DND-41 (cell line): ENCODE measurements around the gene SEC61B.

Experiments used
- ATAC-seq: fragments of 200-7000 bp; cut with Tn5 transposase; 3 replicates; pipeline ENCODE4 v1.9.1; 2021; ENCODE audit warnings: low read depth; ENCODE audit not compliant: insufficient read depth
- DNase-seq: peaks from one replicate; pipeline ENCODE4 v3.0.0-alpha.2; 2020
- H2AFZ ChIP-seq: 2 replicates; pipeline ENCODE4 v1.6.0; 2012; ENCODE audit warnings: low read depth, low read length
- H3K27ac ChIP-seq: 2 replicates; pipeline ENCODE4 v1.5.1; 2012; ENCODE audit warnings: low read length, inconsistent platforms
- H3K27me3 ChIP-seq: fragments of 200-600 bp; sonication (generic); 2 replicates; pipeline ENCODE4 v1.6.0; 2012; ENCODE audit warnings: low read length, mild to moderate bottlenecking, inconsistent platforms; ENCODE audit not compliant: insufficient read depth, poor library complexity
- H3K36me3 ChIP-seq: 2 replicates; pipeline ENCODE4 v1.5.1; 2012; ENCODE audit warnings: low read length, inconsistent platforms; ENCODE audit not compliant: insufficient read depth
- H3K4me1 ChIP-seq: 2 replicates; pipeline ENCODE4 v1.5.1; 2012; ENCODE audit warnings: mild to moderate bottlenecking, low read length; ENCODE audit not compliant: insufficient read depth
- H3K4me2 ChIP-seq: 2 replicates; pipeline ENCODE4 v1.6.0; 2012; ENCODE audit warnings: mild to moderate bottlenecking, moderate library complexity, low read length, inconsistent platforms; ENCODE audit not compliant: insufficient read depth
- H3K4me3 ChIP-seq, 2 experiments: fragments of 200-600 bp in 1 of 2; shearing (Covaris generic) in 1 of 2; 2 replicates each; pipeline ENCODE4 v1.5.1; 2012 to 2016; ENCODE audit warnings: inconsistent platforms in 2 of 2, low read length in 2 of 2, mild to moderate bottlenecking in 2 of 2, low read depth in 1 of 2, moderate library complexity in 1 of 2
- H3K79me2 ChIP-seq: 2 replicates; pipeline ENCODE4 v1.6.0; 2012; ENCODE audit warnings: low read length, inconsistent platforms; ENCODE audit not compliant: insufficient read depth
- H3K9ac ChIP-seq: 2 replicates; pipeline ENCODE4 v1.6.0; 2012; ENCODE audit warnings: low read depth, mild to moderate bottlenecking, inconsistent platforms, low read length, moderate library complexity
- H3K9me3 ChIP-seq: 2 replicates; pipeline ENCODE4 v1.5.1; 2012; ENCODE audit warnings: low read length, moderate library complexity, mild to moderate bottlenecking, inconsistent platforms; ENCODE audit not compliant: insufficient read depth, severe bottlenecking
- H4K20me1 ChIP-seq: 2 replicates; pipeline ENCODE4 v1.6.0; 2012; ENCODE audit warnings: low read length; ENCODE audit not compliant: insufficient read depth
- CTCF ChIP-seq: IDR thresholded peaks from 2 replicates; pipeline ENCODE4 v1.5.1; 2012; ENCODE audit warnings: borderline replicate concordance, low read length, moderate library complexity, mild to moderate bottlenecking; ENCODE audit not compliant: poor library complexity, severe bottlenecking; ENCODE audit errors: extremely low read depth
- EZH2 ChIP-seq: IDR thresholded peaks from 3 replicates; pipeline ENCODE4 v1.6.1; 2012; ENCODE audit warnings: borderline replicate concordance, low read depth, mild to moderate bottlenecking, moderate library complexity, low read length, inconsistent platforms; ENCODE audit not compliant: severe bottlenecking

SEC61B gene

GRCh38 chr9:99213197-99213596, 8.9 kb upstream of the SEC61B start:
- DNase-seq (no peak), ATAC-seq (no peak)
- Histone ChIP-seq H2AFZ (no peak overlapping the region), H3K9ac (no peak overlapping the region), H3K27ac (no peak overlapping the region), H3K9me3 (peaks cover 2% of the 10 kb centered on the region), H3K27me3 (no peaks in the 10 kb centered on the region), H4K20me1 (peaks cover 8% of the 10 kb centered on the region; the same call in 1 of the 2 replicates), H3K36me3 (peaks cover 8% of the 10 kb centered on the region), H3K79me2 (peaks cover 4% of the 10 kb centered on the region; the same call in 1 of the 2 replicates), H3K4me2 (no peak overlapping the region), H3K4me3 (no peak overlapping the region), H3K4me1 (no peaks in the 10 kb centered on the region; the same call in 1 of the 2 replicates)
- TF ChIP-seq EZH2: no peak

GRCh38 chr9:99216073-99216472, 6.0 kb upstream of the SEC61B start:
- no peak for ATAC-seq
- no peak for DNase-seq
- H3K27me3 ChIP-seq: no peaks in the 10 kb centered on the region
- TF ChIP-seq CTCF (no peak), EZH2 (no peak)
- no peak overlapping the region for H2AFZ ChIP-seq
- no peak overlapping the region for H3K9ac ChIP-seq
- peaks cover 14% of the 10 kb centered on the region for H3K36me3 ChIP-seq
- peaks cover 27% of the 10 kb centered on the region; the same call in 1 of the 2 replicates for H4K20me1 ChIP-seq
- peaks cover 2% of the 10 kb centered on the region for H3K9me3 ChIP-seq
- no peak overlapping the region for H3K4me2 ChIP-seq
- no peak overlapping the region for H3K27ac ChIP-seq
- peaks cover 18% of the 10 kb centered on the region for H3K4me1 ChIP-seq
- no peak overlapping the region for H3K4me3 ChIP-seq
- H3K79me2 ChIP-seq: peaks cover 30% of the 10 kb centered on the region

GRCh38 chr9:99220011-99220410, 2.1 kb upstream of the SEC61B start:
- H3K4me2 ChIP-seq: peak overlapping the region; percentile 78
- DNase-seq (no peak), ATAC-seq (no peak)
- no peak overlapping the region for H2AFZ ChIP-seq
- H4K20me1 ChIP-seq: peaks cover 40% of the 10 kb centered on the region; the same call in 1 of the 2 replicates
- H3K27ac ChIP-seq: no peak overlapping the region
- H3K9me3 ChIP-seq: no peaks in the 10 kb centered on the region
- H3K36me3 ChIP-seq: peaks cover 28% of the 10 kb centered on the region
- TF ChIP-seq EZH2 (no peak), CTCF (no peak)
- H3K4me3 ChIP-seq: 0 out of 4 replicates have a peak overlapping the region, but pooled peaks of 1 of the 2 experiments have one; percentile 99
- peaks cover 69% of the 10 kb centered on the region for H3K79me2 ChIP-seq
- no peak overlapping the region for H3K9ac ChIP-seq
- H3K4me1 ChIP-seq: peaks cover 41% of the 10 kb centered on the region
- no peaks in the 10 kb centered on the region for H3K27me3 ChIP-seq

GRCh38 chr9:99221266-99221620, 839 bp upstream of the SEC61B start:
- Histone ChIP-seq H3K79me2 (peaks cover 81% of the 10 kb centered on the region), H3K9me3 (no peaks in the 10 kb centered on the region), H3K4me2 (peak overlapping the region; percentile 78), H3K4me1 (peaks cover 41% of the 10 kb centered on the region), H3K36me3 (peaks cover 39% of the 10 kb centered on the region), H3K4me3 (peak overlapping the region; percentile 99; a peak in 3 of 4 replicates), H3K27ac (peak overlapping the region; percentile 97), H2AFZ (peak overlapping the region; percentile 97), H3K9ac (peak overlapping the region; percentile 95), H3K27me3 (no peaks in the 10 kb centered on the region), H4K20me1 (peaks cover 37% of the 10 kb centered on the region; the same call in 1 of the 2 replicates)
- no peak; the same call in 2 of the 3 replicates for ATAC-seq
- no peak for DNase-seq
- TF ChIP-seq CTCF (no peak), EZH2 (no peak)
